HG03575 (cell line): ENCODE measurements around the gene PLEKHM3.
"Not testable (repeated sequence)": the region's sequence is repeated elsewhere in the genome, so short reads cannot be mapped to it uniquely, and the experiment has no call there.

Experiments
- ATAC-seq: cut with Tn5 transposase; IDR thresholded peaks from one replicate; pipeline ENCODE4 v1.9.1; 2021; ENCODE audit not compliant: unreplicated experiment, insufficient number of reproducible peaks, low FRiP score; ENCODE audit errors: extremely low read depth

The PLEKHM3 gene

GRCh38 chr2:207956771-207957170 is 68.6 kb downstream of the PLEKHM3 start:
- ATAC-seq = no peak

GRCh38 chr2:207955456-207955855 is 69.9 kb downstream of the PLEKHM3 start:
- ATAC-seq = no peak

- ATAC-seq = no peak
Observed at GRCh38 chr2:207953354-207953753, 72.0 kb downstream of the PLEKHM3 start.

GRCh38 chr2:207952564-207953345 is 72.6 kb downstream of the PLEKHM3 start:
- ATAC-seq = no peak

GRCh38 chr2:207951734-207952470 is 73.4 kb downstream of the PLEKHM3 start:
- no peak for ATAC-seq

- ATAC-seq = no peak
Observed at GRCh38 chr2:207950761-207951114, 74.6 kb downstream of the PLEKHM3 start.

GRCh38 chr2:207950063-207950760 is 75.1 kb downstream of the PLEKHM3 start:
- ATAC-seq = no peak

GRCh38 chr2:207949245-207949644 is 76.1 kb downstream of the PLEKHM3 start:
- not testable (repeated sequence) for ATAC-seq

GRCh38 chr2:207944979-207945600 is 80.2 kb downstream of the PLEKHM3 start:
- no peak for ATAC-seq

GRCh38 chr2:207944334-207944733 is 81.0 kb downstream of the PLEKHM3 start:
- ATAC-seq = no peak

- no peak for ATAC-seq
Observed at GRCh38 chr2:207939342-207940108, 85.8 kb downstream of the PLEKHM3 start.

GRCh38 chr2:207938886-207939285 is 86.4 kb downstream of the PLEKHM3 start:
- no peak for ATAC-seq

GRCh38 chr2:207938415-207938814 is 86.9 kb downstream of the PLEKHM3 start:
- no peak for ATAC-seq

GRCh38 chr2:207937823-207938222 is 87.5 kb downstream of the PLEKHM3 start:
- no peak for ATAC-seq

GRCh38 chr2:207937253-207937652 is 88.1 kb downstream of the PLEKHM3 start:
- no peak for ATAC-seq

- ATAC-seq = no peak
Observed at GRCh38 chr2:207936380-207936779, 88.9 kb downstream of the PLEKHM3 start.

- no peak for ATAC-seq
Observed at GRCh38 chr2:207935991-207936370, 89.3 kb downstream of the PLEKHM3 start.

GRCh38 chr2:207935121-207935990 is 90.0 kb downstream of the PLEKHM3 start:
- ATAC-seq = no peak
